Peyer's patch (tissue), 4 donors: ENCODE measurements around the gene ITPRIP.

Source experiments
- POLR2A ChIP-seq, 2 donors: fragments of 450-650 bp; IDR thresholded peaks; one replicate each; pipeline ENCODE4 v1.5.1; 2017; ENCODE audit warnings: antibody characterized with exemption in 2 of 2, mild to moderate bottlenecking in 2 of 2, moderate library complexity in 2 of 2
- TF ChIP-seq, protein P1 (sequence below), 6 experiments: fragments of 450-650 bp in 4 of 6; fragments of 200-600 bp in 2 of 6; sonication (generic) in 1 of 6; IDR thresholded peaks; one replicate each; pipeline ENCODE4 v1.5.1; 2017 to 2019; ENCODE audit warnings: antibody characterized with exemption in 6 of 6, mild to moderate bottlenecking in 3 of 6, moderate library complexity in 1 of 6

GRCh38 chr10:104345515-104345914 lies 7.2 kb upstream of the ITPRIP start:
- TF ChIP-seq, protein P1, sequence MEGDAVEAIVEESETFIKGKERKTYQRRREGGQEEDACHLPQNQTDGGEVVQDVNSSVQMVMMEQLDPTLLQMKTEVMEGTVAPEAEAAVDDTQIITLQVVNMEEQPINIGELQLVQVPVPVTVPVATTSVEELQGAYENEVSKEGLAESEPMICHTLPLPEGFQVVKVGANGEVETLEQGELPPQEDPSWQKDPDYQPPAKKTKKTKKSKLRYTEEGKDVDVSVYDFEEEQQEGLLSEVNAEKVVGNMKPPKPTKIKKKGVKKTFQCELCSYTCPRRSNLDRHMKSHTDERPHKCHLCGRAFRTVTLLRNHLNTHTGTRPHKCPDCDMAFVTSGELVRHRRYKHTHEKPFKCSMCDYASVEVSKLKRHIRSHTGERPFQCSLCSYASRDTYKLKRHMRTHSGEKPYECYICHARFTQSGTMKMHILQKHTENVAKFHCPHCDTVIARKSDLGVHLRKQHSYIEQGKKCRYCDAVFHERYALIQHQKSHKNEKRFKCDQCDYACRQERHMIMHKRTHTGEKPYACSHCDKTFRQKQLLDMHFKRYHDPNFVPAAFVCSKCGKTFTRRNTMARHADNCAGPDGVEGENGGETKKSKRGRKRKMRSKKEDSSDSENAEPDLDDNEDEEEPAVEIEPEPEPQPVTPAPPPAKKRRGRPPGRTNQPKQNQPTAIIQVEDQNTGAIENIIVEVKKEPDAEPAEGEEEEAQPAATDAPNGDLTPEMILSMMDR (IDR thresholded peaks at IDR 0.05), result no peak
- no peak for TF ChIP-seq POLR2A (IDR thresholded peaks at IDR 0.05)
